Measurements from ENCODE around the gene LGALS1.

The LGALS1 gene

DNA sequence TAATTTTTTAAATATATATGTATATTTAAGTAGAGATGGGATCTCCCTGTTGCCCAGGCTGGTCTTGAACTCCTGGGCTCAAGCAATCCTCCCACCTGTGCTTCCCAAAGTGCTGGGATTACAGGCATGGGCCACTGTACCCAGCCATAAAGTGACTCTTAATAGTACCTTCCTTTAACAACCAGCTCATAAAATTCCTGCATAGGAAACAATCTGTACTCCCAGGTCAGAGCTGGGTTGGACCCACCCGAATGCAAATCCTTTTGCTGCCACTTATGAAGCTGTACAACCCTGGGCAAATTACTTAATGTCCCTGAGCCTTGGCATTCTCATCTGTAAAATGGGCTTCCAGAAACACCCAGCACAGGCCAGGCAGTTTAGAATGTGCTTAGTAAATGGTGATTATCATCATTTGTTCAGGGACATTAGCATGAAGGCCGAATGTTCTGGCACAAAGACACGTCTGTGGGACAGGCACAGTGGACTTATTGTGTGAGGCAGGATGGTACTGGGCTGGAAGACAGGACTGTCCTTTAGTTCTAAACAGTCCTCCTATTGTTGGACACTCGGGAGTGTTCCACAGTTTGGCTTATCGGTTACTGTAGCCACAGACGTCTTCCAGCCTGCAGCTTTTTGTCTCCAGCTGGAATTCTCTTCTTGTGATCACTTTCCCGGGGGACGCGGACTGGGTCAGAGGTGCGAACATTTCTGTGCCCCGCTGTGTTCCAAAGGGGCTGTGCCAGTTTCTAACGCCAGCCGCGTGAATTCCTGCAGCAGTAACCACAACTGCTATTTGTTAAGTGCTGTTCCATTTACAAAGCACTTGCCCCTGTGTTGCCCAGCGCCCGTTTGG, 11.0 kb upstream of the LGALS1 start:
- DNase-seq, result no peak

DNA sequence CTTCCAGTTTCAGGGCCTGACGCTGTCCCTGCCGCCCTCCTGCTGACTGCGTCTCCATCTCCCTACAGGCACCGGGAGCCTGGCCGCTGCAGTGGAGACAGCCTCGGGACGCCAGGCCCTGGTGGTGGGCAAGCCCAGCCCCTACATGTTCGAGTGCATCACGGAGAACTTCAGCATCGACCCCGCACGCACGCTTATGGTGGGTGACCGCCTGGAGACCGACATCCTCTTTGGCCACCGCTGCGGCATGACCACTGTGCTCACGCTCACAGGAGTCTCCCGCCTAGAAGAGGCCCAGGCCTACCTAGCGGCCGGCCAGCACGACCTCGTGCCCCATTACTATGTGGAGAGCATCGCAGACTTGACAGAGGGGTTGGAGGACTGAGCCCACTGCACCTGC, 9.9 kb upstream of the LGALS1 start:
- DNase-seq, result no peak

DNA sequence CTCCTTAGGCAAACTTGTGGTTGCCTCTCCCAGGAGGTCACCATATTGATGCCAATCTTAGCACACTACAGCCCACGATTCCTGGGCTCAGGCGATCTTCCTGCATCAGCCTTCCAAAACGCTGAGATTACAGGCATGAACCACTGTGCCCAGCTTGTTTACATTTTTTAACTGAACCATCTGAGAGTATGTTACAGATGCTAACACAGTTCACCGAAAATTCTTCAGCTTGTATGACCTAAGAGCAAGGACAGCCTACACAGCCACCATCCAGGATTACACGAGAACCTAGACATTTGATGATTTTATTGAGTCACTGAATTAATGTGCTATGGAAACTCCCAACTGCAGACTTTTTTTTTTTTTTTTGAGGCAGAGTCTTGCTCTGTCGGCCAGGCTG, 5.8 kb upstream of the LGALS1 start:
- no peak for DNase-seq

DNA sequence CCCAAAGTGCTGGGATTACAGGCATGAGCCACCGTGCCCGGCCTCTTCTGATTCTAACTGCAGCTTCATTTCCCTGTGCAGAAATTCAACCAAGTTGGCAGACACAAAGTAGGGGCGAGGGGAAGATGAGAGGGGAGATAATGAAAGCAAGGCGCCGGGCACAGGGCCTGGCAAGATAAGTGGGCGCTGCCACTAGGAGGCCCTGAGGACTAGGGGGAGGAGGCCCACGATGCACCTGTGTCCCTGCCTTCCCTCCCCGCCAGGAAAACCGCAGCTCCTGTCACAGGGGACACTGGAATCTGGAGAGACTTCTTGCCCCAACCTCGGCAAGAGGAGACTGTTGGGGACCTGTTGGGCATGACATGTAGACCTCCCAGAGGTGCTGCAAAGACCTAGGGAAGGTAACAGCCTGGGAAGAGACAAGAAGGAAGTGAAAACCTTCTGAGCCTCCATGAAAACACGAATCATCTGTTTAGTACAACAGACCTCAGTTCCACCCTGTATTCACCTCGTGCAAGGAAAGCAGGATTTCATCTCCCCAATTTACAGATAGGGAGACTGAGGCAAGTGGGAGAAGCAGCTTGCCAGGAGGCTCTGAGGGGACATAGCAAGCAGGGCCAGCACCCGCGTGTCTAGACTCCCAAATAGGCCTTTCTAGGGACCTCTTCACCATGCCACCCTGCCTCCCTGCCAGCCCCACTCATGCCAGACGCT, 3.1 kb upstream of the LGALS1 start:
- DNase-seq, result peak in 1 of 4 experiments; percentile 19

DNA sequence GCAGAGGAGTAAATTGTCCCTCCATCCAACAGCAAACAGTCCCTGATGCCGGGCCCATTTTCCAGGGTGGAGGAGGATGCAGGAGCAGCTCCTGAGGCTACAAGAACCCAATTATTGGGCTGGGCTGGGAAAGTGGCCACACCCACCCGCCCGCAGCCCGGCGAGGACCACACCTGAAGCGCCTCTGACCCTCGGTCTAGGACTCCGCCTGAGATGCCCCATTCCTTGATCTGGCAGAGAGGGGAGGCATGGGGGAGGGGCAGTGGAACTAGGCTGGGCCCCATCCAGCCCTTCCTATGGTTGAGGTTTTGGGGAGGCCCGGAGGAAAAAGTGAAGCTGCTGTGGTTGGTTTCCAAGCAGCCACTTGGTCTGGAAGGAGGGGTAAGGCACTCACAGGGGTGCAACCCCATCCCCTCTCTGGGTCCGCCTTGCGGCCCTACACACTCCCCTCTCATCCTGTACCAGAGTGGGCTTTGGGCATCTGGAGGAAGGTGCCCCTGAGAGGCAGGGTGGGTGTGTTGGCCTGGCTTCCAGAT, 2.4 kb upstream of the LGALS1 start:
- DNase-seq, result no peak

DNA sequence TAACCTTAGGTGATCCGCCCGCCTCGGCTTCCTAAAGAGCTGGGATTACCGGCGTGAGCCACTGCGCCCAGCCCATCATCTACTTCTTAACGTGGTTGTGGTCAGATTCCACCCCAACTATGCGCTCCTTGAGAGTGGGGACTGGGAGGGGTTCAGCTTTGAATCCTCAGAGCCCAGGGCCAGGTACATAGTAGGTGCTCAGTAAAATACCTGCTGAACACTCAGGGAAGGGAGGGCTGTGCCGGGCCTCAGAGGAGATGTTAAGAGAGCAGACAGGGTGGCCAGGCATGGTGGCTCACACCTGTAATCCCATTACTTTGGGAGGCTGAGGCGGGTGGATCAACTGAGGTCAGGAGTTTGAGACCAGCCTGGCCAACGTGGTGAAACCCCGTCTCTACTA, 1.2 kb upstream of the LGALS1 start:
- no peak for DNase-seq

DNA sequence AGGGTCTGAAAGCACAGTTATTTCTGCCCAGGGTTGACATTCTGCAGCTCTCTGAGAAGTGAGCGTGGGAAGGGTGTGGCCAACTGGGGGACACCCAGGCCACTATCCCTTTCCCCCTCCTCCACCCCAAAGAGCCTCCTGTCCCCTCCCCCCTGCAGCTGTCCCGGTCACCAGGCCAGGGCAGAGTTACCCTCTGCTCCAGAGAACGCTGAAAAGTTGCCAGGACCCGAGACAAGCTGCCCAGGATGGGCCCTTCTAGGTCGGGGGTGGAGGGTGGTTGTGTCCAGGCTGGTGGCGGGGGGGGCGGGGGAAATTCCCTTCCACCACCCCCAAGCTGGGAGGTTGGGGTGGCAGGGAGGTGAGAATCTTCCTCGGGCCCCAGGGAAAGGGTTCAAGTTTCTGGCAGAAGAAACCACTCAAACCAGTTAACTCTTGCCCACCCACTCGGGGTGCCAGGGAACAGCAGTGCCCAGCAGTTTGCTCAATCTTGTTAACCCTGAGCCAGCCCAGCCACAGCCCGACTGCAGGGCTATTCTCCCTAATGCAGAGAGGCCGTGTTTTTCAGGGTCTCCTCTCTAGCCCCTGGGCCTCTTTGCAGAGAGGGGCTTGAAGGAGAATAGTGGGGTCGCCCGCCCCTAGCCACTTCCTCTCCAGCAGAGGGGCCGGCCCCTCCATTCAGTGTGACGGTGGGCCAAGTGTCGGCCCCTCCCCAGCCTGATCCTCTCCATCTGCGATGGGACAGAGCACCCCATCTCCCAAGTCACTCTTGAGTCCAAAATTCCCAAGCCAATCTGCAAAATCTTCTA, 697 bp downstream of the LGALS1 start:
- no peak for DNase-seq

DNA sequence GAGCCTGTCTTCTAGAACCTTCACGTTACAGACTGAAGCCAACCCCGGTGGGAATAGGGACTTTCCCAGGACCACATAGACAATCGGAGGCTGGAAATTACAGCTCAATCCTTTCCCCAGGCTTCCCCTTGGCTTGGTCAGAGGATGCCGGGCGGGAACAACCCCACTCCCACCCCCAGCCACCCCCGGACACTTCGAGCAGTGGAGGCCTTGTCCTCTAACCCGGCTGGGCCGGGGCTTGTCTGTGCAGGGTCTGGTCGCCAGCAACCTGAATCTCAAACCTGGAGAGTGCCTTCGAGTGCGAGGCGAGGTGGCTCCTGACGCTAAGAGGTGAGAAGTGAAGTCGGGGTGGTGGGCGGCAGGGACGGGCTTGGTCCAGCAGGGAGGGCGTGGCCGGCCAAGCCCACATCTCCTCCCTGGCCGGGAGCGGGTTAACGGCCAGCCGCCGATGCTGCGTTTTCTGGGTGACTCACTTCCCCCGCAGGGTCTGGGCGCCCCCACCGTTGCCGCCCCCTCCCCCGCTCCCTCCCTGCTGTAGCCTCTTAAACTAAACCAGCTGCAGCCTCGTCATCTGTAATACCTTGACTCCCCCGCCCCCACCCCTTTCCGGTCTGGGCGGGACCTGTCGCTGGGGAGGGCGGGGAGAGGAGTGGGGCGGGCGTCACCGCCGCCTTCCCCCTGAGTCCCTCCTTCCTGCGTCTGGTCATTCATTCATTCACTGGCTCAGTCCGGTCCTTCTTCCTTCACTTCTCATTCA, 1.5 kb downstream of the LGALS1 start:
- DNase-seq, result peak; percentile 80 to 92 (median 88)

DNA sequence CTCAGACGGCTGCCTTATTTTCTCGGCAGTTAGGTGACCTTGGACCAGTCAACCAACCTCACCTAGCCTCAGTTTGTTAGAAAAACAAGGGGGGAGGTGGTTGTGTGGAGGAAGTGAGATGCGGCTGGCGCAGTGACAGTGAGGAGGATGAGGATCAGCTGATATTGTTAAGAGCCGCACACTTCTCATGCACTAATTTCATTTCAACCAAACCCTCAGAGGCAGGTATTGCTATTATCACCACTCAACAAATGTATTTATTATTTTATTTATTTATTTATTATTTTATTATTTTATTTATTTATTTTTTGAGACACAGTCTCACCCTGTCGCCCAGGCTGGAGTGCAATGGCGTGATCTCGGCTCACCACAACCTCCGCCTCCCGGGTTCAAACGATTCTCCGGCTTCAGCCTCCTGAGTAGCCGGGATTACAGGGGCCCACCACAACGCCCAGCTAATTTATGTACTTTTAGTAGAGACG, 2.1 kb downstream of the LGALS1 start:
- DNase-seq, result peak in 1 of 4 experiments; percentile 58

DNA sequence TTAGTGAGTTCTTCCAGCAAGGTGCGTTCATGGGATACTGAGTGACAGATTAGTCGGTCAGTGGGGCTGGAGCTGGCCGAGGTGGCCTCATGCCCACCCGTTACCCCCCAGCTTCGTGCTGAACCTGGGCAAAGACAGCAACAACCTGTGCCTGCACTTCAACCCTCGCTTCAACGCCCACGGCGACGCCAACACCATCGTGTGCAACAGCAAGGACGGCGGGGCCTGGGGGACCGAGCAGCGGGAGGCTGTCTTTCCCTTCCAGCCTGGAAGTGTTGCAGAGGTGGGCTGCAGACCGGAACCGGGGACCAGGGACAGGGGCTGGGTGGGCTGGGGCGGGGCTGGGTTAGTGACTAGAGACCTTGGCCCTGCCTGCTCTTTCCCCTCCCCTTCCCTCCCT, 2.9 kb downstream of the LGALS1 start:
- DNase-seq, result no peak

DNA sequence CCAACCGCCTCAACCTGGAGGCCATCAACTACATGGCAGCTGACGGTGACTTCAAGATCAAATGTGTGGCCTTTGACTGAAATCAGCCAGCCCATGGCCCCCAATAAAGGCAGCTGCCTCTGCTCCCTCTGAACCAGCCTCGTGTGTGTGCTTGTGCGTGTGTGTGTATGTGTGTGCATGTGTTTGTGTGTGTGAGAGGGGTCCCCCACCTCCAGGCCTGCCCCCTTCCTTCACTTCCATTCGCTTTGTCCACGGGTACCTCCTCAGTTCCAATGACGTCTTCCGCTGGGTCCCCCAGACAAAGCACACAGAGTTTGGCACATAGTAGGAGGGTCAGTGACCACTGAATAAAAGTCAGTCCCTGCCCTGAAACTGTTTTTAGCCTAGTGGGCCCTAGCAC, 4.2 kb downstream of the LGALS1 start:
- no peak for DNase-seq

DNA sequence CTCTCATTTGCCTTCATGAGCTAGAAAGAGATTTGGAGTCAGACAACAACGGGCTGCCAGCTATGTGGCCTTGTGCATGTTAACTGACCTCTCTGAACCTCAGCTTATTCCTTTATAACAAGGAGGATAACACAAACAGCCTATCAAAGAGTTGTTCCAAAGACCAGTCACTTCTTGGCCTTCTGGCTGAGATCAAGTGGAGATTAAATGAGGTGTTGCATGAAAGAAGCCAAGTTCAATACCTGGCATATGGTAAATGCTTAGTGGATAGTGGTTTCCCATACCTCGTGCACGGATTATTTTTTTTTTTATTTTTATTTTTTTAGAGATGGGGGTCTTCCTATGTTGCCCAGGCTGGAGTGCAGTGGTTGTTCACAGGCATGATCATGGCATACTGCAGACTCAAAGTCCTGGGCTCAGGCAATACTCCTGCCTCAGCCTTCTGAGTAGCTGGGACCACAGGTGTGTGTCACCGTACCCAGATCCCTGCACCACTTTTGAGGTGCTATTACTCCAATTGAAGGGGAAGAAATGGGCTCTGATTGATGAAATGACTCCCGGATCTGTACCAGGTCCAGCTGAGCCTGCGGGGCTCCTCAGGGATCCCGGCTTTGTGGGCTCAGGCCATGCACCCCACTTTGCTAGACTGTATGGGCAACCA, 4.9 kb downstream of the LGALS1 start:
- DNase-seq, result no peak

DNA sequence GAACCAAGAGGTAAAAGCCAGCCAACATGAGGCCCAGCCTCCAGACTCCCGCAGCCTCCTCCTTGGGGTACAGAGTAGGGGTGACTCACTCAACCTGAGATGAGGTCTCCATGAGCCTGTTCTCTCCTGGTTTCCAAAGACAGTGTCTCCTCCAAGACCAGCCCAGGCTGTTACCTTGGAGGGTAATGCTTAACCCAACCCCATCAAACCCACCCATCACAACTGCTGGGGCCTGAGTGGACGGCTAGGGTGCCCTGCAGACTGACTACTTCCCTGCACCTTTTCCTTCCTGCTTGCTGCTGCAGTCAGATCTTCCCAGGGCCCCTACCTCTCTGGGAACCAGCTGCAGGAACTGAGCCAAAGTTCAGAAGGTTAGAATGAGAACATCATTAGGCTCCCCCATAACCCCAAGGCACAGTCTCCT, 5.6 kb downstream of the LGALS1 start:
- DNase-seq, result no peak

DNA sequence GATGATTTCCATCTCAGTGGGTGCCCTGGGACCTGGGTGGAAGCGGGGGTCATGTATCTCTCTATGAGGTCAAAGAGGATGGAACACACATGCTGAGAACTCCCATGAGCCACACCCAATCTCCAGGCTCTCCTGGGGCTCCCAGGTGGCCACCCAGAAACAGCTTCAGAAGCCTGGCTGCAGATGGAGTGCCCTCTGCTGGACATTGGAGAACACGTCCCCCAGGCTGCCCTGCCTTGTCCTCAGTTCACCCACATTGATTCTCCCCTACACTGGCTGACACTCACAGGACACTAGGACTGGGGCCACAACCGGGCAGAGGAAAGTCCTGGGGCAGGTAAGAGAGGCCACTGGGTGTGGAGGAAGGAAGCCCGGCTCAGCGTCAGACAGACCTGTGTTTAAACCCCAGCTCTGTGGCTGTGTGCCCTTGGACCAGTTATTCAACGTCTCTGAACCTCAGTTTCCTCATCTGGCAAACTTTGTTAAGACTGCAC, 6.2 kb downstream of the LGALS1 start:
- peak; percentile 36 to 58 (median 56) for DNase-seq

DNA sequence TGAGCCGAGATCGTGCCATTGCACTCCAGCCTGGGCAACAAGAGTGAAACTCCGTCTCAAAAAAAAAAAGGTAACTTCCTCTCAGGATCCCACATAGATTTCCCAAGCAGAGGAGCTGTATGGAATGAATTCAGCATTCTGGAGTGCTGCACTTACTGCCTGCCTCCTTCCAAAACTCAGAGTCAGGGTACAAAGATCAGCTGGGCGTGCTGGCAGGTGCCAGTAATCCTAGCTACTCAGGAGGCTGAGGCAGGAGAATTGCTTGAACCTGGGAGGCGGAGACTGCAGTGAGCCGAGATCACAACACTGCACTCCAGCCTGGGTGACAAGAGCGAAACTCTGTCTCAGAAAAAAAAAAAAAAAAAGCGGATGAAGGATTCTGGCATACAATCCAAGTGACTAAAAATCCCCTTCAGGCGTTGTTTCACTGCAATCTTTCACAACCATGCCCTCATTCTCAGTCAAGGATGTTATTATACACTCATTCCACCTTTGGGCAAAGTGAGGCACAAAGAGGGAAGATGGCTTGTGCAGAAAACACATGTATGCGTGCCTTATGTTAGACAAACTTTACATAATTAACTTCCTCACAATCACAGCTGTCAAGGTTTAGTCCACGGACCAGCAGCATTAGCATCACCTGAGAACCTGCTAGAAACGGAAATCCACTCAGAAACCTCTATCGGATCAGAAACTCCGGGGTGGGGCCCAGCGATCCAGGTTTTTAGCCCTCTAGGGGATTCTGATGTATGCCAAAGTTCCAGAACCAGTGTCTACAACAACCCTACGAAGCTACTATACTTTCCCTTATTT, 9.6 kb downstream of the LGALS1 start:
- no peak for DNase-seq

DNA sequence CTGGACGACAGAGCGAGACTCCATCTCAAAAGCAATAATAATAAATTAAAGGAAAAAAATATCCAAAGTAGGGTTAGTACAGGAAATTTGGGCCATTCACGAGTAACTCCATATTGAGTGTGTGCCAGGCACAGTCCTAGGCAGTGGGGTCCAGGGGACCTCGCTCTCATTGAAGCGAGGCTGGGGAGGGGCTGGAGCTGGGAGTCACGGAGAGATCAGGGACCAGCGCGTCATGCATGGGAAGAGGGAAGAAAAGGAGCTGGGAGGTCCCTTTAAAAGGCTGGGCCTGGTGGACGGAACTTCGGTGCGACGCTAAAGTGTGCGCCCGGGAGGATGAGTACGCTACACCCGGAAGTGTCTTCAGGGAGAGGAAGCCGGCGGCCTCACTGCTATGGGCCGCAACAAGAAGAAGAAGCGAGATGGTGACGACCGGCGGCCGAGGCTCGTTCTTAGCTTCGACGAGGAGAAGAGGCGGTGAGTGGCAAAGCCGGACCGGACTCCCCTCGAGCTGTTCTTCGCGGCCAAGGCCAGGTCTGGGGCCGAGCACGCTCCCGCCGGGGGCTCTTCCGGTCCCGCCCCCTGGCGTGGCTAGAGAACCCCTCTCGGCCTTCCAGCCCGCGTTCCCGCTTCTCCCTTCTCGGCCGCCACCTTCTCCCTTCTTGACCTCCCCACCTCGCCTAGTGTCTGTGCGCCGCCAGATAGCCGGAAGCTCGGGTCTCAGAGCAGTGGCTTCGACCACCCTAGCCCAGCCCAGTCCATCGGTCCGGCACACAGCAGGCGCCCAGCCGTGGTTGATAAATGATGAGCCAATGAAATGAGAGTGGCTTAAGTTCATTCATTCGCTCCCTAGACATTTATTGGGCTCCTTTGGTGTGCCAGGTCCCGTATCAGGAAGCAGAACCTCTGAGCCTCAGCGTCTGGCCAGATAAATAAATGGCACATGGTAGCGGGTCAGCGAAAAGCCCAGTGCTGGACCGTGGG, 10.9 kb downstream of the LGALS1 start, which contains the start of gene NOL12:
TSS of gene NOL12 (plus strand) at position 342 of the 981 bp plus-strand sequence. CDS start at position 392, 50 bp downstream.
- peak; percentile 39 to 49 (median 45) for DNase-seq

DNA sequence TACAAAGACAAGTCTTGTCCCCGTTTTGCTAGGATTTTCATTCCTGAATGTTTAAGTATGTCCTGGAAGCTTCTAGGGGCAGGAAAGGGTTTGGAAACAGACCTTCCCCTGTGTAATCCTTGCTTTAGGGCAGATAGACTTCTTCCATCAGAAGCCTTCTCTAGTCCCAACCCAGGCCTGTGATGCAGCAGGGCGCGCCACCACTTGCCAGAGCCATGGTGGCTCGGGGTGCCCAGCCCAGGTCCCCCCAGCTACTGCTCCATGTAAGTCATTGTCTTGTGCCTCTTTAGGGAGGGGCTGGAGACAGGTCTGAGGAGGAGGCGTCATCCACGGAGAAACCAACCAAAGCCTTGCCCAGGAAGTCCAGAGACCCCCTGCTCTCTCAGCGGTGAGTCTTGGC, 15.0 kb downstream of the LGALS1 start:
- DNase-seq, result no peak

DNA sequence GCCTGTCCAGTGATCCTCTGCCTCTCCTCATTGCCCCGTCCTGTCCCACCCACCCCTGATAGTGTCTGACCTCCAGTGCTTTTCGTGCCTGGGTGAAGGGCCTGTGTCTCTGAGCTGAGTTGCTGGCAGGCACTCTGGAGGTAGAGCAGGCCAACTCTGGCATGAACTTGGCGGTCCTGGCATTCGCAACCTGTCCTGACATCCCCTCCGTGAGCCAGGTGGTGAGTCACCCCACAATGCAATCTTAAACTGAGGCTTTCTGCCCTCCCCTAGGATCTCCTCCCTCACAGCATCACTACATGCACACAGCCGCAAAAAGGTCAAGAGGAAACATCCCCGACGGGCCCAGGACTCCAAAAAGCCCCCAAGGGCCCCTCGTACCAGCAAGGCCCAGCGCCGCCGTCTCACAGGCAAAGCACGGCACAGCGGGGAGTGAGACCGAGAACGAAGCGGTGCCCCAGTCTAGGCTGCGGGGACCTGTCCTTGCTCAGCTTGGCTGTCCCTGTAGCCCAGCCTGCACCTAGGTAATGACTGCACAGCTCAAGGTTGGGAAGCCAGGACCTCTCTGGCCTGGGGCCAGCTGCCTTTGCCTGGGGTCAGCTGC, 15.6 kb downstream of the LGALS1 start:
- no peak for DNase-seq
